Frontal cortex (tissue), 4 donors: ENCODE measurements around the gene TMEM129. TPM values are rescaled to one million over a fixed set of nuclear protein-coding genes. Genes with fewer than 3 reads are reported as not detected.
A peak's percentile ranks its signal among the peaks of the same experiment; 100 is the strongest.
"Not testable (repeated sequence)": the region's sequence is repeated elsewhere in the genome, so short reads cannot be mapped to it uniquely, and the experiment has no call there.

Experiments used
- DNase-seq, 2 donors: peaks; one replicate each; pipeline ENCODE4 v3.0.0; 2012; ENCODE audit warnings: low spot score in 2 of 2
- FAIRE-seq: peaks from 2 replicates; lab custom pipeline; 2012; peaks lifted over from hg19 to GRCh38; lab: Jason Lieb, UNC
- total RNA-seq: library from RNA; depleted of rRNA; stranded (reverse); fragments of >200 nt; gene quantifications from one replicate; pipeline ENCODE4 v1.2.3, GENCODE V29; 2014
- donor health status: control.
- donor health status: control.
- donor health status: control.

TMEM129 gene
- total RNA-seq, 1 donor from 2014 or later = 13.5 TPM

GRCh38 chr4:1711571-1712215 is 9.4 kb downstream of the TMEM129 start:
- FAIRE-seq = no peak
- DNase-seq = peak; percentile 59 to 69

DNA sequence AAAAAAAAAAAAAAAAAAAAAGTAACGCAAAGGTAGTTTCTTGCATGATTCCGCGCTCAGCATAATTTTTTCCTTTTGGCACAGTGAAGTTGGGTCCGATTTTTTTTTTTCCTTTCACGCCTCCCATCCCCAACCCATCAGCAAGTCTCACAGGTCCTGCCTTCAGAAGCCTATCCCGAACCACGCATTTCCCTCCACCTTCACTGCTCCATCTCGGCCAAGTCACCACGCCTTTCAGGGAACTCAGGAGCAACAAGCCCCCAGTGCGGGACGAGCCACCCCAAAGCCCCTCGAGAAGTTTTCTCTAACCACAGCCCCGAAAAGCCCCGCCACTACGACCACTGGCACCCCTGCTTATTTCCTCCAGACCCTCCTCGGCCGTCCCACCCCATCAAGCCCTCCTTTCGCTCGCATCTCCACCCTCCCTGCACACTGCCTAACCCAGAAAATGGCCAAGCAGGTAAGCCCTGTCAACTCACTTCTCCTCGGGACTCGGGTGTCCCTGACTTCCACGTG is 10.0 kb downstream of the TMEM129 start:
- FAIRE-seq (no peak), DNase-seq (no peak)

DNA sequence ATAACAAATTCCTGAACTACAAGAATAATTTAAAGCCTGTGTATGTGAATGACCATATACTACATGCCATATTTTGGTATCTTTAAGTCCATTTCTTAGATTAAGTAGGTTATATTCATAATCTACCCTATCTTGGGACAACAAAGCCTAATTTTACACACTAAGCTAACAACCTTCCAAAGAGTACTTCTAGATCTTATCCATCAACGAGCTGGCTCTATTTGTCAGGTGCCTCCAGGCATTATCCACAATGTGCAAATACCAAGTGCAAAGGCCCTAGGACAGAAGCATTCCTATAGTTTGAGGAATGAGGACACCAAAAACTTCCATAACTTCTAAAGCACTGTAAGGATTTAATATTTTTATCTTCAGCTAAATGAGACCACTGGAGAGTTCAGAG is 12.5 kb downstream of the TMEM129 start:
- FAIRE-seq (no peak), DNase-seq (no peak)

- no peak for DNase-seq
- no peak for FAIRE-seq
Observed at GRCh38 chr4:1706358-1706757, 14.8 kb downstream of the TMEM129 start.

- FAIRE-seq = no peak
- DNase-seq = no peak
Observed at GRCh38 chr4:1705732-1706131, 15.4 kb downstream of the TMEM129 start.

DNA sequence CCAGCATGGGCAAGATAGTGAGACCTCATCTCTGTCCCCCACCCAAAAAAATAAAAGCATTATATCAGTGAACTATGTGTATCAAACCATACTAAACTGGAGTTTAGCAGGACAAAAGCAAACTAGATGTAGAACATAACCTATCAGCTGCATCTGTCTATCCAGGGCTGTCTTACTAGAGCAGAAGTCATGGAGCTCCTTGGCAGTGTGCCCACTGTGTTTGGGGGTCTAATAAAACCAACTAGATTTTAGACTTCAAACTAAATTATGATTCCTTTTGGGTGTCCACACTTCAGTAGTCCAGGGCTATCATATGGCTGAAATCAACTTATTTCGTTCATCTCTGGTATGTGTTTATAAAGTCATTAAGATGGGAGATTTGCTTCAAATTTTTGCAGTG is 17.3 kb downstream of the TMEM129 start:
- FAIRE-seq (no peak), DNase-seq (no peak)

DNA sequence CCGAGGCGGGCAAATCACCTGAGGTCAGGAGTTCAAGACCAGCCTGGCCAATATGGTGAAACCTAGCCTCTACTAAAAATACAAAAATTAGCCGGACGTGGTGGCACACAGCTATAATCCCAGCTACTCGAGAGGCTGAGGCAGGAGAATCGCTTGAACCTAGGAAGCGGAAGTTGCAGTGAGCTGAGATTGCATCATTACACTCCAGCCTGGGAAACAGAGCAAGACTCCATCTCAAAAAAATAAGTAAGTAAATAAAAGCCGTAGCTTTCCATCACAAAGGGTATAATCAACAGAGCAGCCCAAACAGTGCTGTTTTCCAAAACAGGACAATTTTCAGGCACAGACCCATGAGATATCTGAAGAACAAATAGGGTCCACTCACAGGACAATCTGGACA is 19.5 kb downstream of the TMEM129 start:
- DNase-seq, FAIRE-seq: not testable (repeated sequence)

DNA sequence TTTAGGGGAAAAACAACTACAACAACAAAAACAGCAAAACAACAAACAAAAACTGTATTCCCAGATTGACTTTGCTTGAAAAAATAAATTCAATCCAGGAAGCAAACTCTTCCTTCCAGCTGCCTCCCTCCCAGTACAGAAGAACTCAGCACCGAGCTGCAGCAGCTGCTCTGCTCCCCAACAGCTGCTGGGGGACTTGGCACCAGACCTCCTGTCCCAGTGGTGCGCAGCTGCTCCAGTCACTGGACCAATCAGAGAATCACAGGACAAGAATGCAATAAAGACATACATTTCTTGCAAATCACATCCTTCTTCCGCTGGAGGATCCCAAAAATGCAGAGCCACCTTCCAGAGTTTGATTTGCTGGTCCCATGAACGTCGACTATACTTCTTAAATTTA is 25.2 kb downstream of the TMEM129 start:
- FAIRE-seq (no peak), DNase-seq (no peak)

DNA sequence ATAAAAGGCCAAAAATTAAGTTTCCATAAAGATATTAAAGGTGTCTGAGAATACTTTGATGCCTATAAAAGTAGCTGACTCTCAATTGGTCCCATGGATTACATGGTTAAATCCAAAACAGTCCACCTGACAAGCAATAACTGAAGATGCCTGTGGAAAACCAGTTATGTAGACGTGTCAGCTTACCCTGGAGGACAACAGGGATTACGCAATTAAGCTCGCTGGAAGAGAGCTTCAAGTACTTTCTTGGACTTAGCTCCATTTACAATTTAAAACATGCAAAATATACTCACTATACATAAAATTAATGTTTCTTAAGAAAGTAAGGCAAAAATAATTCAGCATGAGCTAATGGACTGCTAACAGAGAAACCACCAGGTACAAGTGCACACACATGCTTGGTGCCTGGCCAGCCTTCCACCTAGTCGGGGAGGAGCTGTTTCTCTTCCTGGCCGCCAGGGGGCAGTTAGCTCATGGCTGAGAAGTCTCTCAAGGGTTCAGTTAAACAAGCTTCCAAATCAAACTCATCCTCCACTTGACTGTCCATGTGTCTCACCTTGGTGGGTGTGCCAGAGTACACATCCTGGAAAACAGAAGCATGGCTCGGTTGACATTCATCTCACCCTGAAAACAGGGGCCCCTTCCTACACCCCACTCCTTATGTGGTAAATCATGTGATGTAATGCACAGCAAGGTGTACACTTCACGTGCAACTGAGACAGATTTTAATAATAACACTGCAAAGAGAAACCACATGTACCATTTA is 27.8 kb downstream of the TMEM129 start:
- DNase-seq (peak in 1 of 2 donors; percentile 60), FAIRE-seq (no peak)

GRCh38 chr4:1691737-1692373 is 29.3 kb downstream of the TMEM129 start:
- DNase-seq = no peak
- no peak for FAIRE-seq

- no peak for DNase-seq
- FAIRE-seq = no peak
Observed at GRCh38 chr4:1690698-1691097, 30.4 kb downstream of the TMEM129 start.

DNA sequence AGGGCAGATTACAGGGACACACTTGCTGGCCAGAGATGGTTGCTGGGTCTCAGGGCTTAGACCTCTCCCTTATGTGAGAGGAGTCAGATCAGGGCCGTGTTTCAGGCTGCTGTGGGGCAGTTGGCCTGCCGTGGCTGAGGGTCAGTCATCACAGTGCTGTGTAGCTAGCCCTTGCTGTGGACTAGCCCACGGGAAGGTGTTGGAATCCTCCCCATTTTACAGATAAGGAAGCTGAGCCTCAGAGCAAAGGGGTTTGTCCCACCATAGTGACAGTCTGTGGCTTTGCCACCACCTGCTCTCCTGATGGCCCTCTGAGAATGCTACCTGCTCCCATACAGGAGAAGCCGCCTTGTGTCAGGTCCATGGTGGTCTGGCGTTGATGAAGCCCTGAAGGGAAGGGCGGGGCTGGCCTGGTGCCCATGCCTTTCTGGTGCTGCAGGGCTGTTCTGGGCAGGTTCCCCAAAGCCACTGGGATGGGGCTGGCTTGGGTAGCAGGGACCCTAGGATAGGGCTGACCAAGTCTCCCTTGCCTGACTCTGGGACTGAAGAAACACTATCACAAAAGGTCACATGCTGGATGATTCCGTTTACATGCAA is 34.6 kb downstream of the TMEM129 start:
- DNase-seq (no peak), FAIRE-seq (no peak)

DNA sequence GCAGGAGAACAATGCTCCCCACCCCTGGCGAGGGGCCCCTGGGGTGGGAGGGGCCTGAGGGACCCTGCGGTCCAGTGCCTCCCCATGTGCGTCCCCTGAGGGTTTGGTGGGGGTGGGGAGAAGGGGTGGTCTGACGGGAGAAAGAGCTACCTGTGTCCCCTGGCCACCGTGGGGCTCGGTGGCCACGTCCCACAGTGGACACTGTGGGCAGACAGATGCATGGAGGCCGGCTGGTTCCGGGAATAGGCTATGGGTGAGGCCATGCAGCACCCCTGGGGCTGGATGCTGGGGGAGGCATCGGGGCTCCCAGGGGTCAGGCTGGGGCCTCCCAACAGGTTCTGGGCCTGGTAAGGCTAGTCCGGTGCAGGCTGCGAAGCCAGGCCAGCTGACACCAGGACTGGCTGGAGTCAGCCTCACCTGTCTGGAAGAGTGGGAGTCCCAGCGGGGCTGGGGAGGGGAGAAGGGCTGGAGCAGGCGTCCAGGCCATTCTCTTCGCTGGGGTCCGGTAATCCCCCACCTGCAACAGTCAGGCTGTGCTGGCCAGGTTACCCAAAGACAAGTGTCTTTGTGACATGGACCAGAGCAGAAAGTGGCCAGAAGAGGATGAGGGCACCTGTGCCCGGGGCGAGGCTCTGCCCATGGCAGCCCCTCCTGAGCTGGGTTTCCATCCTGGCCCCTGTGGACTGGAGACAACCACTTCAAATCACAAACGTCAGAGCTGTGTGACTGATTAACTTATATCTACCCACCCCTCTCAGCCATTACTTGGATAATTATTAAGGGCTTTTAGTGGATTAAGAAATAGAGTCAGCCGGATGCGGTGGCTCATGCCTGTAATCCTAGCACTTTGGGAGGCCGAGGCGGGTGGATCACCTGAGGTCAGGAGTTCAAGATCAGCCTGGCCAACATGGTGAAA is 35.6 kb downstream of the TMEM129 start:
- FAIRE-seq = no peak
- no peak for DNase-seq

GRCh38 chr4:1684506-1685234 is 36.5 kb downstream of the TMEM129 start:
- FAIRE-seq (no peak), DNase-seq (no peak)

DNA sequence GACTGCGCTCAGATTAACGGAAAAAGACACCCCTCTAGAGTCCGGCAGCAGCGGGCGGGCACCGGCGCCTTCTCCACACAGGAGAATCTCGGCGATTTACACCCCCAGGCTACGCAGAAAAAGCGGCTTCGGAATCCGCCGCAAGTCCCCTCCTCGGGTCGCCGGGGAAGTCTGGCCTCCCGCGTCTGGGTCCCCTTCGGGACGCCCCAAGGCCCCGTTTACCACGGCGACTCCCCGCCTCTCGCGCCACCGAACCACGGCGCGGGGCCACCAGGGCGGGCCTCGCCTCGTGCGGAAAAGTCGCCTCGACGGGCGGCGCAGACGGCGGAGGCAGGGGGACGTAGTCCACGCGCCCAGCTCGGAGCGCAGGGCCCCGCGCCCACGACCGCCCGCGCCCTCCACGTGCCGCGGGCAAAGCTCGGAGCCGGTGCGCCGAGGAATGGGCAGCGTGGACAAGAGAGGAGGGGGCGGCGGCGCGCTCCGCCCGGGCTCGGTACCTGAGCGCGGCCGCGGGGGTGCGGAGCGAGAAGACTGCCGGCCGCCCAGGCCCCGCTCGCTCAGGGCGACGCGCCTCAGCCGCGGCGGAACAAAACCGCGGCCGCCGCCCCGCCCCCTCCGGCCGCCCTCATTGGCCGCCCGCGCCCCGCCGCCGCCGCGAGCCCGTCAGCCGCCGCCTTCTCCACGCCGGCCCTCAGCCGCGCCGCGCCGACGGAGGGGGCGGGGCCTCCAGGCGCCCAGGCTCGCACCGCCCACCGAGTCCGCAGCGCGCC is 37.2 kb downstream of the TMEM129 start, which contains the start of gene FAM53A:
TSS of gene FAM53A (minus strand) at position 578 of the 770 bp plus-strand sequence. CDS start 15,572 bp downstream, outside the sequence.
- no peak for FAIRE-seq

GRCh38 chr4:1683261-1683735 is 37.8 kb downstream of the TMEM129 start:
- DNase-seq (no peak), FAIRE-seq (no peak)

More for the DNA sequence above, 37.2 kb downstream of the TMEM129 start, which contains the start of gene FAM53A:
- peak; percentile 94 to 97 for DNase-seq

- no peak for FAIRE-seq
Observed at GRCh38 chr4:1682860-1683259, 38.3 kb downstream of the TMEM129 start.

GRCh38 chr4:1678244-1678643 is 42.9 kb downstream of the TMEM129 start:
- FAIRE-seq (no peak), DNase-seq (no peak)

More at GRCh38 chr4:1682860-1683259, 38.3 kb downstream of the TMEM129 start:
- DNase-seq = no peak
